Hepatocyte (in vitro differentiated cells): Measurements from ENCODE around the gene TTBK2. TPM values are rescaled to one million over a fixed set of nuclear protein-coding genes. Genes with fewer than 3 reads are reported as not detected.

Source experiments
- DNase-seq: peaks from one replicate; pipeline ENCODE4 v3.0.0-alpha.2; 2016; ENCODE audit warnings: low spot score
- H2AFZ ChIP-seq: fragments of 200-600 bp; sonication (generic); 2 replicates; pipeline ENCODE4 v1.6.0; 2016; ENCODE audit warnings: antibody characterized with exemption, mild to moderate bottlenecking
- H3K27ac ChIP-seq: fragments of 200-600 bp; sonication (generic); 2 replicates; pipeline ENCODE4 v1.5.1; 2016; ENCODE audit warnings: mild to moderate bottlenecking
- H3K27me3 ChIP-seq: fragments of 200-600 bp; sonication (generic); 2 replicates; pipeline ENCODE4 v1.6.1; 2016
- H3K36me3 ChIP-seq: fragments of 200-600 bp; sonication (generic); replicated peaks from 2 replicates; pipeline ENCODE4 v1.5.1; 2016; ENCODE audit warnings: low read depth; ENCODE audit not compliant: insufficient read depth
- H3K4me1 ChIP-seq: fragments of 200-600 bp; sonication (generic); 2 replicates; pipeline ENCODE4 v1.5.1; 2016; ENCODE audit warnings: mild to moderate bottlenecking, moderate library complexity; ENCODE audit not compliant: insufficient read depth
- H3K4me2 ChIP-seq: fragments of 200-600 bp; sonication (generic); 2 replicates; pipeline ENCODE4 v1.6.0; 2016
- H3K4me3 ChIP-seq: fragments of 200-600 bp; sonication (generic); 2 replicates; pipeline ENCODE4 v1.5.1; 2016; ENCODE audit warnings: mild to moderate bottlenecking
- H3K79me2 ChIP-seq: fragments of 200-600 bp; sonication (generic); 2 replicates; pipeline ENCODE4 v1.6.0; 2017; ENCODE audit warnings: mild to moderate bottlenecking
- H3K9me2 ChIP-seq: fragments of 200-600 bp; sonication (generic); replicated peaks from 2 replicates; pipeline ENCODE4 v1.6.0; 2017; ENCODE audit warnings: mild to moderate bottlenecking; ENCODE audit not compliant: insufficient read depth
- H3K9me3 ChIP-seq: fragments of 200-600 bp; sonication (generic); 2 replicates; pipeline ENCODE4 v1.5.1; 2016; ENCODE audit warnings: low read depth, mild to moderate bottlenecking
- H4K20me1 ChIP-seq: fragments of 200-600 bp; sonication (generic); 2 replicates; pipeline ENCODE4 v1.6.0; 2016; ENCODE audit warnings: mild to moderate bottlenecking; ENCODE audit not compliant: insufficient read depth, poor library complexity, severe bottlenecking
- CTCF ChIP-seq: fragments of 200-600 bp; sonication (generic); IDR thresholded peaks from 2 replicates; pipeline ENCODE4 v1.5.1; 2016; ENCODE audit warnings: antibody characterized with exemption, mild to moderate bottlenecking; ENCODE audit not compliant: poor library complexity
- EZH2 ChIP-seq: fragments of 200-600 bp; sonication (generic); IDR thresholded peaks from 2 replicates; pipeline ENCODE4 v1.6.1; 2016; ENCODE audit warnings: antibody characterized with exemption, mild to moderate bottlenecking, borderline replicate concordance
- EZH2phosphoT487 ChIP-seq: fragments of 200-600 bp; sonication (generic); IDR thresholded peaks from one replicate; pipeline ENCODE4 v1.6.1; 2018; ENCODE audit warnings: antibody characterized with exemption, mild to moderate bottlenecking, low read depth, moderate library complexity; ENCODE audit not compliant: unreplicated experiment, severe bottlenecking
- WGBS: methylation state at CpG from one replicate; pipeline ENCODE4 v1.1.6; 2016; ENCODE audit warnings: low lambda C conversion rate; ENCODE audit errors: missing lambda C conversion rate; 5-methylcytosine and 5-hydroxymethylcytosine counted together
- polyA plus RNA-seq: library from polyadenylated mRNA; unstranded; fragments of >200 nt; fragmentation: Nextera tagmentation; extraction: Ambion mirVana; gene quantifications from 2 replicates; pipeline ENCODE4 v1.2.1, GENCODE V29; 2016
- total RNA-seq: library from RNA; depleted of rRNA; stranded (reverse); fragments of >200 nt; gene quantifications from 2 replicates; pipeline ENCODE4 v1.2.3, GENCODE V29; 2014

The TTBK2 gene
- total and polyA plus RNA-seq, 2 experiments from 2014 or later: 3.8 to 8.5 TPM

- TF ChIP-seq EZH2: no peak
- TF ChIP-seq EZH2phosphoT487: no peak
- no peak for TF ChIP-seq CTCF
- Histone ChIP-seq H3K36me3 (no peaks in the 10 kb centered on the region), H3K9me2 (no peaks in the 10 kb centered on the region), H3K27me3 (no peaks in the 10 kb centered on the region), H2AFZ (no peak overlapping the region), H3K4me2 (no peak overlapping the region), H3K9me3 (no peaks in the 10 kb centered on the region), H3K27ac (no peak overlapping the region), H3K4me3 (no peak overlapping the region), H3K4me1 (no peaks in the 10 kb centered on the region), H3K79me2 (no peaks in the 10 kb centered on the region), H4K20me1 (no peaks in the 10 kb centered on the region)
- over 99% methylated on average over 5 of the region's 5 CpGs for whole genome bisulfite sequencing
- no peak for DNase-seq
Measured at GRCh38 chr15:42845581-42845980, 75.0 kb downstream of the TTBK2 start.

GRCh38 chr15:42843699-42844098 lies 76.9 kb downstream of the TTBK2 start:
- no peak for DNase-seq
- Histone ChIP-seq H4K20me1 (no peaks in the 10 kb centered on the region), H3K36me3 (no peaks in the 10 kb centered on the region), H3K4me3 (no peak overlapping the region), H3K9me2 (no peaks in the 10 kb centered on the region), H3K4me2 (no peak overlapping the region), H3K27me3 (no peaks in the 10 kb centered on the region), H2AFZ (no peak overlapping the region), H3K27ac (no peak overlapping the region), H3K79me2 (no peaks in the 10 kb centered on the region), H3K4me1 (no peaks in the 10 kb centered on the region), H3K9me3 (no peaks in the 10 kb centered on the region)
- no peak for TF ChIP-seq EZH2
- no peak for TF ChIP-seq EZH2phosphoT487
- no peak for TF ChIP-seq CTCF
- 98% methylated on average over 2 of the region's 4 CpGs for WGBS

- Histone ChIP-seq H3K36me3 (no peaks in the 10 kb centered on the region), H3K9me2 (no peaks in the 10 kb centered on the region), H3K4me3 (no peak overlapping the region), H4K20me1 (no peaks in the 10 kb centered on the region), H3K27ac (no peak overlapping the region), H3K4me2 (no peak overlapping the region), H2AFZ (no peak overlapping the region), H3K4me1 (no peaks in the 10 kb centered on the region), H3K27me3 (no peaks in the 10 kb centered on the region), H3K9me3 (no peaks in the 10 kb centered on the region), H3K79me2 (no peaks in the 10 kb centered on the region)
- TF ChIP-seq EZH2phosphoT487: no peak
- no peak for TF ChIP-seq CTCF
- no peak for TF ChIP-seq EZH2
- no peak for DNase-seq
- WGBS: 94% methylated on average over 1 of the region's 1 CpG
Measured at GRCh38 chr15:42836251-42836650, 84.3 kb downstream of the TTBK2 start.

- no peaks in the 10 kb centered on the region for H3K9me2 ChIP-seq
- H3K27ac ChIP-seq: no peak overlapping the region
- no peak overlapping the region for H3K4me3 ChIP-seq
- H4K20me1 ChIP-seq: no peaks in the 10 kb centered on the region
- H3K79me2 ChIP-seq: no peaks in the 10 kb centered on the region
- H3K9me3 ChIP-seq: no peaks in the 10 kb centered on the region
- 86% methylated on average over 5 of the region's 5 CpGs for WGBS
- H3K4me1 ChIP-seq: no peaks in the 10 kb centered on the region
- no peak for TF ChIP-seq EZH2phosphoT487
- no peak for TF ChIP-seq EZH2
- TF ChIP-seq CTCF: no peak
- H3K36me3 ChIP-seq: no peaks in the 10 kb centered on the region
- H3K27me3 ChIP-seq: no peaks in the 10 kb centered on the region
- no peak overlapping the region for H2AFZ ChIP-seq
- DNase-seq: peak; percentile 29
- no peak overlapping the region for H3K4me2 ChIP-seq
Measured at GRCh38 chr15:42832576-42832975, 88.0 kb downstream of the TTBK2 start.
